ENCODE data around the gene ST3GAL3. TPM values are rescaled to one million over a fixed set of nuclear protein-coding genes. Genes with fewer than 3 reads are reported as not detected.

ST3GAL3 gene
- total and polyA plus RNA-seq, 2 of the 13 experiments (the other 11 are each of a cell fraction or from before 2014, with no cell fraction given) = 5.1 to 8.1 TPM

GRCh38 chr1:43707190-43708001, at the start of gene ST3GAL3 (continued):
- TF ChIP-seq ZNF749 (CRISPR knock-in tag; IDR thresholded peaks at IDR 0.05; ENCODE audit: borderline replicate concordance) (peak; percentile 63; the same call in 1 of the 2 replicates), ZNF781 (CRISPR knock-in tag; IDR thresholded peaks at IDR 0.05; ENCODE audit: borderline replicate concordance, not compliant biosample characterization) (no peak), ZNF224 (CRISPR knock-in tag; IDR thresholded peaks at IDR 0.05) (no peak), JDP2 (CRISPR knock-in tag; IDR thresholded peaks at IDR 0.05; ENCODE audit: borderline replicate concordance) (peak; percentile 21; the same call in 1 of the 2 replicates), ZNF574 (CRISPR knock-in tag; IDR thresholded peaks at IDR 0.05) (peak; percentile 45; the same call in 1 of the 2 replicates), ZNF512 (CRISPR knock-in tag; IDR thresholded peaks at IDR 0.05) (no peak), ZNF672 (CRISPR knock-in tag; IDR thresholded peaks at IDR 0.05) (no peak), ARID2 (CRISPR knock-in tag; IDR thresholded peaks at IDR 0.05; ENCODE audit: borderline replicate concordance) (no peak), ZNF34 (CRISPR knock-in tag; IDR thresholded peaks at IDR 0.05; ENCODE audit: borderline replicate concordance) (peak; percentile 61; the same call in 1 of the 2 replicates), REXO4 (CRISPR knock-in tag; IDR thresholded peaks at IDR 0.05; ENCODE audit: borderline replicate concordance) (no peak; the same call in 1 of the 2 replicates), ZNF552 (CRISPR knock-in tag; IDR thresholded peaks at IDR 0.05; ENCODE audit: borderline replicate concordance) (peak; percentile 60), ZNF615 (CRISPR knock-in tag; IDR thresholded peaks at IDR 0.05; ENCODE audit: borderline replicate concordance) (no peak), ZMAT3 (CRISPR knock-in tag; conservative IDR thresholded peaks at IDR 0.05) (peak; percentile 71; the same call in 1 of the 2 replicates), MZF1 (CRISPR knock-in tag; IDR thresholded peaks at IDR 0.05; ENCODE audit: borderline replicate concordance) (0 out of 2 replicates have a peak, but pooled peaks have one; percentile 30), PRDM10 (CRISPR knock-in tag; IDR thresholded peaks at IDR 0.05; ENCODE audit: low read depth) (peak; percentile 50; the same call in 1 of the 2 replicates), ZNF790 (CRISPR knock-in tag; IDR thresholded peaks at IDR 0.05; ENCODE audit: borderline replicate concordance) (no peak; the same call in 1 of the 2 replicates), ZNF709 (CRISPR knock-in tag; IDR thresholded peaks at IDR 0.05) (peak; percentile 83; the same call in 1 of the 2 replicates), SNAI1 (CRISPR knock-in tag; IDR thresholded peaks at IDR 0.05; ENCODE audit: borderline replicate concordance) (peak; percentile 23; the same call in 1 of the 2 replicates), ZNF883 (CRISPR knock-in tag; IDR thresholded peaks at IDR 0.05; ENCODE audit: not compliant biosample characterization) (peak; percentile 81), RAD21 (CRISPR knock-in tag; IDR thresholded peaks at IDR 0.05) (peak; percentile 54; the same call in 1 of the 2 replicates)

Data from HepG2 (cell line).